HEK293 (cell line): ENCODE data around the gene GYS2.
A peak's percentile ranks its signal among the peaks of the same experiment; 100 is the strongest.

Experiments used
- GLIS1 ChIP-seq: fragments of 450-650 bp; formaldehyde crosslinking; IDR thresholded peaks from 2 replicates; pipeline ENCODE4 v1.5.1; 2016; ENCODE audit warnings: missing biosample characterization, missing genetic modification characterization
- GLIS2 ChIP-seq: fragments of 450-650 bp; formaldehyde crosslinking; IDR thresholded peaks from 2 replicates; pipeline ENCODE4 v1.5.1; 2016; ENCODE audit warnings: missing biosample characterization, missing genetic modification characterization
- KLF17 ChIP-seq: fragments of 450-650 bp; formaldehyde crosslinking; IDR thresholded peaks from 2 replicates; pipeline ENCODE4 v1.5.1; 2016; ENCODE audit warnings: missing biosample characterization, missing genetic modification characterization
- PRDM4 ChIP-seq: fragments of 450-650 bp; formaldehyde crosslinking; IDR thresholded peaks from 2 replicates; pipeline ENCODE4 v1.5.1; 2017; ENCODE audit warnings: missing biosample characterization, missing genetic modification characterization
- SP2 ChIP-seq: fragments of 450-650 bp; formaldehyde crosslinking; IDR thresholded peaks from 2 replicates; pipeline ENCODE4 v1.5.1; 2016; ENCODE audit warnings: missing biosample characterization, missing genetic modification characterization
- TSHZ1 ChIP-seq: fragments of 450-650 bp; formaldehyde crosslinking; IDR thresholded peaks from 2 replicates; pipeline ENCODE4 v1.5.1; 2016; ENCODE audit warnings: missing biosample characterization, missing genetic modification characterization, borderline replicate concordance
- YY1 ChIP-seq: fragments of 450-650 bp; formaldehyde crosslinking; IDR thresholded peaks from 2 replicates; pipeline ENCODE4 v1.5.1; 2018; ENCODE audit warnings: missing biosample characterization, missing genetic modification characterization
- ZBTB11 ChIP-seq: fragments of 450-650 bp; formaldehyde crosslinking; conservative IDR thresholded peaks from 2 replicates; pipeline ENCODE4 v1.5.1; 2016; ENCODE audit warnings: low read depth, missing biosample characterization, missing genetic modification characterization
- ZBTB44 ChIP-seq: fragments of 450-650 bp; IDR thresholded peaks from 2 replicates; pipeline ENCODE4 v1.5.1; 2018; ENCODE audit warnings: missing biosample characterization, mild to moderate bottlenecking, missing genetic modification characterization
- ZBTB48 ChIP-seq: fragments of 450-650 bp; formaldehyde crosslinking; IDR thresholded peaks from 2 replicates; pipeline ENCODE4 v1.5.1; 2016; ENCODE audit warnings: missing biosample characterization, missing genetic modification characterization
- ZFP37 ChIP-seq: fragments of 450-650 bp; formaldehyde crosslinking; IDR thresholded peaks from 2 replicates; pipeline ENCODE4 v1.5.1; 2016; ENCODE audit warnings: missing biosample characterization, missing genetic modification characterization
- ZNF112 ChIP-seq: fragments of 450-650 bp; formaldehyde crosslinking; IDR thresholded peaks from 2 replicates; pipeline ENCODE4 v1.5.0; 2017; ENCODE audit warnings: missing biosample characterization, missing genetic modification characterization
- ZNF140 ChIP-seq: fragments of 450-650 bp; formaldehyde crosslinking; IDR thresholded peaks from 2 replicates; pipeline ENCODE4 v1.5.1; 2016; ENCODE audit warnings: missing biosample characterization, missing genetic modification characterization
- ZNF16 ChIP-seq: fragments of 450-650 bp; formaldehyde crosslinking; IDR thresholded peaks from 2 replicates; pipeline ENCODE4 v1.5.1; 2016; ENCODE audit warnings: low read depth, missing biosample characterization, missing genetic modification characterization
- ZNF2 ChIP-seq: fragments of 450-650 bp; formaldehyde crosslinking; IDR thresholded peaks from 2 replicates; pipeline ENCODE4 v1.5.1; 2016; ENCODE audit warnings: missing biosample characterization, missing genetic modification characterization
- ZNF335 ChIP-seq: fragments of 450-650 bp; formaldehyde crosslinking; conservative IDR thresholded peaks from 2 replicates; pipeline ENCODE4 v1.5.1; 2016; ENCODE audit warnings: missing biosample characterization, missing genetic modification characterization
- ZNF362 ChIP-seq: fragments of 450-650 bp; formaldehyde crosslinking; IDR thresholded peaks from 2 replicates; pipeline ENCODE4 v1.5.1; 2016; ENCODE audit warnings: missing biosample characterization, missing genetic modification characterization
- ZNF394 ChIP-seq: fragments of 450-650 bp; formaldehyde crosslinking; IDR thresholded peaks from 2 replicates; pipeline ENCODE4 v1.5.1; 2016; ENCODE audit warnings: missing biosample characterization, missing genetic modification characterization, mild to moderate bottlenecking, moderate library complexity, borderline replicate concordance
- ZNF544 ChIP-seq: fragments of 450-650 bp; formaldehyde crosslinking; IDR thresholded peaks from 2 replicates; pipeline ENCODE4 v1.5.0; 2017; ENCODE audit warnings: missing biosample characterization, missing genetic modification characterization
- ZNF548 ChIP-seq: fragments of 450-650 bp; formaldehyde crosslinking; IDR thresholded peaks from 2 replicates; pipeline ENCODE4 v1.5.1; 2016; ENCODE audit warnings: missing biosample characterization, missing genetic modification characterization
- ZNF596 ChIP-seq: fragments of 450-650 bp; IDR thresholded peaks from 2 replicates; pipeline ENCODE4 v1.5.0; 2018; ENCODE audit warnings: missing biosample characterization, mild to moderate bottlenecking, missing genetic modification characterization, moderate library complexity
- ZNF658 ChIP-seq: fragments of 450-650 bp; formaldehyde crosslinking; IDR thresholded peaks from 2 replicates; pipeline ENCODE4; 2016; ENCODE audit warnings: missing biosample characterization, missing genetic modification characterization
- ZNF677 ChIP-seq: fragments of 450-650 bp; IDR thresholded peaks from 2 replicates; pipeline ENCODE4 v1.5.0; 2018; ENCODE audit warnings: missing biosample characterization, mild to moderate bottlenecking, missing genetic modification characterization, moderate library complexity
- ZNF791 ChIP-seq: fragments of 450-650 bp; formaldehyde crosslinking; IDR thresholded peaks from 2 replicates; pipeline ENCODE4 v1.5.1; 2016; ENCODE audit warnings: missing biosample characterization, missing genetic modification characterization
- ZSCAN4 ChIP-seq: fragments of 450-650 bp; formaldehyde crosslinking; IDR thresholded peaks from 2 replicates; pipeline ENCODE4 v1.5.1; 2017; ENCODE audit warnings: missing biosample characterization, missing genetic modification characterization

Gene GYS2

GRCh38 chr12:21527451-21528180 is 77.0 kb downstream of the GYS2 start (continued):
- no peak for TF ChIP-seq TSHZ1
- peak; percentile 70; the same call in 1 of the 2 replicates for TF ChIP-seq ZFP37 (tag by site-specific recombination)
- 0 out of 2 replicates have a peak, but pooled peaks have one; percentile 19 for TF ChIP-seq GLIS1 (tag by site-specific recombination)
- TF ChIP-seq ZNF544 (tag by site-specific recombination) = no peak
- peak; percentile 94 for TF ChIP-seq ZSCAN4 (tag by site-specific recombination)
- no peak for TF ChIP-seq ZNF112 (tag by site-specific recombination)
- TF ChIP-seq ZNF677 (tag by site-specific recombination) = no peak
- no peak for TF ChIP-seq ZNF791
- TF ChIP-seq ZBTB48 = 0 out of 2 replicates have a peak, but pooled peaks have one; percentile 13
- TF ChIP-seq SP2 (tag by site-specific recombination) = peak; percentile 78
- peak; percentile 50 for TF ChIP-seq GLIS2 (tag by site-specific recombination)
- TF ChIP-seq ZNF16 (tag by site-specific recombination) = no peak
- TF ChIP-seq ZNF2 = peak; percentile 55; the same call in 1 of the 2 replicates
- TF ChIP-seq ZNF335 (tag by site-specific recombination) = peak; percentile 74
- 0 out of 2 replicates have a peak, but pooled peaks have one; percentile 5 for TF ChIP-seq ZBTB44
- no peak for TF ChIP-seq PRDM4 (tag by site-specific recombination)
- peak; percentile 85 for TF ChIP-seq ZBTB11 (tag by site-specific recombination)
- no peak for TF ChIP-seq KLF17
- 0 out of 2 replicates have a peak, but pooled peaks have one; percentile 27 for TF ChIP-seq YY1
- peak; percentile 53; the same call in 1 of the 2 replicates for TF ChIP-seq ZNF394 (tag by site-specific recombination)
- TF ChIP-seq ZNF362 (tag by site-specific recombination) = no peak
- TF ChIP-seq ZNF140 (tag by site-specific recombination) = no peak
- no peak for TF ChIP-seq ZNF658 (tag by site-specific recombination)
- no peak for TF ChIP-seq ZNF596 (tag by site-specific recombination)
- no peak for TF ChIP-seq ZNF548 (tag by site-specific recombination)
